GM18873 (cell line): ENCODE data around the gene DDOST.
"Not testable (repeated sequence)": the region's sequence is repeated elsewhere in the genome, so short reads cannot be mapped to it uniquely, and the experiment has no call there.

ENCODE experiments used
- ATAC-seq: cut with Tn5 transposase; IDR thresholded peaks from one replicate; pipeline ENCODE4 v1.9.1; 2021; ENCODE audit warnings: mild to moderate bottlenecking, moderate library complexity, moderate number of reproducible peaks; ENCODE audit not compliant: unreplicated experiment, low FRiP score

The DDOST gene

DNA sequence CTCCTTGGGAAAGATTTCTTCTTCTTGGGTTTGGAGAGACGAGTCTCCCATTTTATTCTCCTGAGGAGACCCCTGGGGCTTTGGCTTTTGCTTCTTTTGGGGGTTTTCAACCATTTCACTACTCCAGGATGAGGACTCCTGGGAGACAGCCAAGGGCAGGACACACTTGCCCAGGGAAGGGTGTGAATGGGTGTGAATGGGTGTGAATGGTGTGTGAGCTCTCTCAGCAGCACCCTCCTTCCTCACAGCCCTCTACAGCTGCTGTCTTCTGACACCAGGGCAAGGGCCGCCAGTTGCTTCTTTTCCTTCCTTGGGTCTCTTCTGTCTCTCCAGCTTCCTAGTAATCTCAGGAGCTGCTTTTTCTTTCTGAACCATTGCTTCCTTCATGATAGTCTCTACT lies 32.5 kb upstream of the DDOST start:
- no peak for ATAC-seq

DNA sequence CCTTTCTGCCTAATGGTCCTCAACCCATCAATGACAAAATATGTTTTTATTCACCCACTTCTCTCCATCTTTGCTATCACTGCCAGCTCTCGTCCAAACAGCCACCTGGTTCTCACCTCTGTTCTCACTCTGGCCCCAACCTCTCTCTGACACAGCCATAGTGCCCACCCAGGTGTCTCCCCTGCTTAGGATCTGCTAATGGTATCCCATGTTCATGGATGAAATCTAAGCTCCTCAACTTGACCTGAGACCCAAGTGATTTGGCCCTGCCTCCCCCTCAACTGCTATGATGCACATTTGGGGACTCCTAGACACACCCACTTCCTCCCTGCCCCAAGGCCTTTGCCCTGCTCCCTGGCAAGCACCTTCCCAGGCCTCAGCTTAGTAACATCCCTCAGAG lies 30.7 kb upstream of the DDOST start:
- ATAC-seq = no peak

DNA sequence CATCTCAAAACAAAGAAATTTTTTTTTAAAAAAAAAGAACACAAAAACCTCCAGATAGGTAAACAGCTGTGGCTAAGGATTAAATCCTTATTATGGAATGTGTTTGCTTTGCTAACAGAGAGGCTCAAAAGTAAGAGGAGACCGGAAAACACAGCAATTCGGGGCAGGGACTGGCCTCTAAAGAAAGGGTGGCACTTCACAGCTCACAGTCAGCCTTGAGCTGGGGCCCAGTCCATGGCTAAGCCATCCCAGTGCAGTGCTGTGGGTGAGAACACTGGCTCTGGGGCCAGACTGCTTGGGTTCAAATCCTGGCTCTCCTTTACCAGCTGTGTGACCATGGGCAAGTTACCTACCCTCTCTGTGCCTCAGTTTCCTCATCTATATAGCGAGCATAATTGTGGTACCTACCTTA lies 28.5 kb upstream of the DDOST start:
- ATAC-seq = no peak

DNA sequence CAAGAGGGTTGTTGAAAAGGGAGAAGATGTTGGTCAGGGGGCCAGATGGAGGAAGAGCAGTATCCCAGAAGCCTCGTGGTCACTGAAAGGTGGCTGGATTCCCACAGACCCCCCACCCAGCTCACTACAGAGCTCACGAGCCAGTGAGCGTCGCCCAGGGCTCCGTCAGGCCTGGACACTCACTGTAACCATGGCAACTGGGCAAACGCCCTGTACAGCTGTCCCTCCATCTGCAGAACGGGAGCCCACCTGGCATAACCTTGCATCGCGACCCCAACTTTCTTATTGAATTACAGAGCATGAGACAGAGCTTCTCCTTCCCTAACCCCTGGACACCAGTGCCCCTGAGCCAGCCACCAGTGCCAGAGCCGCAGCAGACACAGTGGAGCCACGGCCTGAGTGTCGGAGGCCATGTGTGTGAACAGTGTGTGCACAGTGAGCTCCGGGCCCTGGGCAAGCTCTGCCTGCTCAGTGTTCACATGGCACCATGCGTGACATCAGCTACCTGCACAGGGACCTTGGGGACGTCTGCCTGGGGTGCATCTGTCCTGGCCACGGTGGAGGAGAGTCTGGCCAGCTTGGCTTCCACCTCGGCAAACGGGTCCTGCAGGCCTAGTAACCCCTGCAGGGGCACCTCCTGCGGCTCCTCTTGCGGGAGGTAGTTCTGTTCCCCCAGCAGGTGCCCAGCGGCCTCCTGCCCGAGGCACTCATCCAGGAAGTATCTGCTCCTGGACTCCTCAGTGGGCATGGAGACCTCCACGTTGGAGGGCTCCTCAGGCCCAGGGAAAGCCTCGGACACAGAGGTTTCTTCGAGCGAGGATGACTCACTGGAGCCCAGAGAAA lies 25.9 kb upstream of the DDOST start:
- ATAC-seq = no peak

DNA sequence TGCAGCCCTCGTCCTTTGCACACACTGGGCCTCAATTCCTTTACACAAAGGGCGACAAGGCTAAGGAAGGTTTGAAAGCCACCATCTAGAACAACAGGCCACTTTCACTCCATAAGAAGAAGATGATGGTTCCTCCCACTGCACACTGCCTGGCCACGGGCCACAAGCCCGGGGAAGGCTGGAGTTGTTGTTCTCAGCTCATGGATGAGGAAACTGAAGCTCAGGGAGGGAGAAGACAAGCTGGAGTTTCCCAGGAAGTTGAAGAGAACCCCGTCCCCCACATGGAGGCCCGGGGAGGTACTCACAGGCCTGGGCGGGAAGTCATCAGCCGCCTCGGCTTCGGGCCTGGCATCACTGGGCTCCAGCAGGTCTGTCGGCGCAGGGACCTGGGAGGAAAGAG lies 24.6 kb upstream of the DDOST start:
- no peak for ATAC-seq

DNA sequence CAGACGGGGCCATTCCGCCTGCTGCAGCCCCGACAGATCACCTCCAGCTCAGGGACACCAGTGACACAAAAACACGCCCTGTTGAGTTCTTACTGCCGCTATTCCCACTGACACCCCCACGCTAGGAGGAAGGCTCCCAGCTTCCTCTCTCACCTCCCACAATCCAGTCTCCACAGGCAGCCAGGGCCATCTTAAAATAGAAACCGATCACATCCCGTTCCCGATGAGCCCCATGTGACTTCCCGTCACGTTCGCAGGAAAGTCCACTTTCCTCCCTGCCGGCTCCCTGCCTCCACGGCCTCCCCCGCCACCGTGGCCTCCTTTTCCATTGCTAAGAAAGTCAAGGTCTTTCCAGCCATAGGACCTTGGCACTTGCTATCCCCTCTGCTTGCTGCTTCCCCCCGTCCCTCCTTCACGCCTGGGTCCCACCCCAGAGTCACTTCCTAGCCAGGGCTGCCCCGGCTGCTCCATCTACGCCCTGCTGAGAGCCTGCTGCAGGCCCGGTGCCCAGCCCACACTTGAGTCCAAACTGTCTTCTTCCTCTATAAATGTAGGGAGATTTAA lies 24.0 kb upstream of the DDOST start:
- ATAC-seq = no peak

DNA sequence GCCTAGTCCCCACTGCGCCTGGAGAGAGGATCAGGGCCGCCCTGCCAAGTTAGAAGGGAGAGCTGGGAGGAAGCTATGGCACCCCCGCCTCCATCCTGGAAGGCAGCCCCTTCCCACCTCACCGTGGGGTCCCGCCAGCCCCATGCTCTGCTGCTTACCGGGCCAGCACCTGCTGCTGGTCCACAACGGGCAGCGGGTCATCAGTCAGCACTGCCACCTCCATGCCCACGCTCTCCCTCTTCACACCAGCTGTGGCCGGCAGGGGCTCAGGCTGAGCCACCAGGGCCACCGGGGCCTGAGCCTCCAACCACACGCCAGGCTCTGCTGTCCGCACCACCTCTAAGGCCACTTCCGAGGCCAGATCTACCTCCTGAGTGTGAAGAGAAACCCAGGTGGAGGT lies 23.5 kb upstream of the DDOST start:
- ATAC-seq = no peak

DNA sequence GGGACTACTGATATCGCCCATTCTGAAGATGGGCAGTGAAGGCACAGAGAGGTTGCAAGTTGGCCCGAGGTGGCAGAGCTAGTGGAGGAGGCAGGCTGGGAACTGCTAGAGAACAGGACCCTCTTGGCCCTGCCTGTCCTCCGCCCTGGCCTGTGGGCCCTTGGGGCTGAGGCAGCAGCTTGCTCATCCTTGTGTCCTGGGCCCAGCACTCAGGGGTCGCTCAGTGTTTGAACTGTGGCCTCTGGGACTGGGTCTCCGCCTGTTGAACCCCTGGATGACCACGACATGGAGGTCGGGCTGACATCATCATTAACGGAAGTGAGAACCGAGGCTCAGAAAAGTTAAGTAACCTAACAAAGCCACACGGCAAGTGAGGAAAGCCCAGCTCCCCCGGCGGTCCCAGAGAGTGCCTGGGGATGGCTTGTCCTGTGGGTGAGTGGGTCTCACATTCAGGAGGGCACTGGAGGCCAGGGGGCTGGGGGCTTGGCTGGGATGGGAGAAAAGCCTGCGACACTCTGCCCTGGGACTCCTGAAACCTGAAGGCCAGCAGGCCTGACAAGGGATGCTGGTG lies 23.0 kb upstream of the DDOST start:
- ATAC-seq = no peak

DNA sequence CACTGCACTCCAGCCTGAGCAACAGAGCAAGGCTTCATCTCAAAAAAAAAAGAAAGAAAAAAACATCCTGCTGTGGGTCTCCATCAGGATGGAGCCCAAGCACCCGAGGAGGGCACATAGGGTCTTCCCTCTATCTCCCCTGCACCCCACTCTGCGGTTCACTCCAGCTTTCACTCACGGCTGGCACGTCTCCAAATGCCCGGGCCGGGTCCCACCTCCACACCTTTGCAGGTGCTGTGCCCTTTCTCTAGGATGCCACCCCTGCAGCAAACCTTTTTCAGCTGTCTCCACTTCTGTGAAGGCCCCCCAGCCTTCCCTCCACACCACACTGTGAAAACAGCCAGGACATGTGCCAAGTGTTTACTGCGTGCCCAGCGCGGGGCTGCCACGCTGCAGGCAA lies 22.4 kb upstream of the DDOST start:
- no peak for ATAC-seq

DNA sequence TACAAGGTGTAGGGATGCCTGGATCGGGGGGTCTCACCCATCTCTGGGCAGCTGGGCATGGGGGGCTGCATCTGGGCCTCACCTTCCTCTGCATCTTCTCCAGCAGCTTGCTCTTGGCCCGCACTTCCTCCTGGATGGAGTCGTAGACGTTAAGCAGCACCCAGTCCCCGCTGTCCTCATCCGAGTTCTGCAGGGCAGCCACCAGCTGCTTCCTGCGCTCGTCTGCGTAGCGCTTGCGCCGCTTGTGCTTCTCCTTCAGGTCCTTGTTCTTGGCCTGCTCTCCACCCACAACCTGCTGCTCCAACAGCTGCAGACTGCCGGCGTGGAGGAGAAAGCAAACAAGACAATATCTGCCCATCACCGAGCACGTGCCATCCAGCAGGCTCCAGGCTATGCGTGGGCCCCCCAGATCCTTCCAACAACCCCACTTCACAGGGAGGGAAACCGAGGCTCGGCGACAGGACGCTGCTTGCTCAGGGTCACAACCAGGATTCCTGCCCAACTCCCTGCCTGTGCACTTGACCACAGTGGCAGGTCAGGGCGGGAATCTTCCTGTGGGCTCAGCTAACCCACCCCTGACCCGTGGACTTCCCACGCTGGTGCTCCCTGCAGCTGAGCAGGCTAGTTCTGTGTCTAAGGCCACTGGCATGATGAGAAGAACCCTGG lies 21.5 kb upstream of the DDOST start:
- no peak for ATAC-seq

DNA sequence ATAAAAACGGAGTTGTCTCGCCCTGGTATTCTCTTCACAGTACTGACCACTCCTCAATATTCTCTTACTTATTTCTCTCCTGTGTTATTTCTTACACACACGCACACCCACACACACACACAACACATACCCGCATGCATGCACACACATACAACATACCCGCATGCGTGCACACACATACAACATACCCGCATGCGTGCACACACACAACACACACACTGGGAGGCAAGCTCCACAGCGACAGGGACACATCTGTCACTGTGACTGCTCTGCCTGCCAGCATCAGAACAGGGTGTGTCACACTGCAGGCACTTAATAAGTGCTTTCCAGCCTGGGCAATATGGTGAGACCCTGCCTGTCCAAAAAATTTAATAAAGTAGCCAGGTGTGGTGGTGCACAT lies 20.8 kb upstream of the DDOST start:
- ATAC-seq = no peak

DNA sequence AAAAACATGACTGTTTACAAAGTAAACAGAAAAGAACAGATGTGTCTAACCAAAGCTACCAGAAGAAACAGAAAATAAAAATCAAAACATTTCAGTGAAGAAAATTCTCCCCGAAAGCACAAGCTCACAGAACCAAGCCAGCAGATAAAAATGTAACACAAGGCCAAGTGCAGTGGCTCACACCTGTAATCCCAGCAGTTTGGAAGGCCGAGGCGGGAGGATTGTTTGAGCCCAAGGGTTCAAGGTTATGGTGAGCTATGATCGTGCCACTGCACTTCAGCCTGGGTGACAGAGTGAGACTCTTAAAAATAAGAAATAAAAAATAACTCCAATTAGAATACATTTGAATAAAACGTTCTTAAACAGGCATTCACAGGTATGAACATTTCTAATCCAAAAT lies 19.1 kb upstream of the DDOST start:
- no peak for ATAC-seq

DNA sequence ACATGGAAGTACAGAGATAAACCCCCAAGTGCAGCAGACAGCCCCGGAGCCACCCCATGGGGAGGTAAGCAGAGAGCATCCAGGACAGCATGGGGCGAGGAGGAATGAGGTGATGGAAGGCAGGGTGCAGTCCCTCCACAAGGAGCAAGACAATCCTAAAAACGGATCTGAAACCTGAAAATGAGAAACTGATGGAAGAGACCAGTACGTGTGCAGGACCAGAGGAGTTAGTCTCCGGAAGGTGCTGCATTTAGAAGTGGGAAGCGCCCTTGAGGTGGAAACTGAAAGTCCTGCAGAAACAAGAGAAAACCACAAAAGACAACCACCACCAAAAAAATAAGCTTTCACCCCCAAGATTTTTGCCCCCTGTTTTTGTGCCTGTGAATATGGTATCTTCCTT lies 17.4 kb upstream of the DDOST start:
- ATAC-seq = no peak

DNA sequence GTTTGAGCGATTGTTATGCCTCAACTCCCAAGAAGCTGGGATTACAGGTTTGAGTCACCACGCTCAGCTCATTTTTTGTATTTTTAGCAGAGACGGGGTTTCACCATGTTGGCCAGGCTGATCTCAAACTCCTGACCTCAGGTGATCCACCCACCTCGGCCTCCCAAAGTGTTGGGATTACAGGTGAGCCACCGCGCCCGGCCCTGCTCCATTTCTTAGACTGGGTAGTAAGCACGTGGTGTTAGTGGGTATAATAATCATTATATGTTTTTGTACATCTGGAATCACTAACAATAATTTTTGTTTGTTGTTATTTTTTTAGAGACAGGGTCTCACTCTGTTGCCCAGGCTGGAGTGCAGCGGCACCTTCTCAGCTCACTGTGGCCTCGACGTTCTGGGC lies 12.5 kb upstream of the DDOST start:
- not testable (repeated sequence) for ATAC-seq

DNA sequence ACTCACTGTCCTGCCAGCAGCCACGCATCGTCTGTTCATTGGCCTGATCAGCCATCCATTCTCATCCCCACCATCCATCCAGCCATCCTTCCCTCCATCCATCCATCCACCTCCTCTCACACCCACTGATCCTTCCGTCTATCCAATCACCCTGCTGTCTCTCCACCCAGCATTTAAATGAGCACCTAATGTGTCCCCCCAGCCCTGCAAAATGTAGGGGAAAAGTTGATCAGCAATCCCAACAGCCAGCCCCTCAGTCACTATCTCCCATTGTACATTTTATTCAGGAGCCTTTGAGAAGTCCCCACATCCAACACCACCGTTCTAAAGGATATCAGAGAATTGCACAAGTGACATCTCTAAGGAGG lies 11.1 kb upstream of the DDOST start:
- ATAC-seq = no peak

DNA sequence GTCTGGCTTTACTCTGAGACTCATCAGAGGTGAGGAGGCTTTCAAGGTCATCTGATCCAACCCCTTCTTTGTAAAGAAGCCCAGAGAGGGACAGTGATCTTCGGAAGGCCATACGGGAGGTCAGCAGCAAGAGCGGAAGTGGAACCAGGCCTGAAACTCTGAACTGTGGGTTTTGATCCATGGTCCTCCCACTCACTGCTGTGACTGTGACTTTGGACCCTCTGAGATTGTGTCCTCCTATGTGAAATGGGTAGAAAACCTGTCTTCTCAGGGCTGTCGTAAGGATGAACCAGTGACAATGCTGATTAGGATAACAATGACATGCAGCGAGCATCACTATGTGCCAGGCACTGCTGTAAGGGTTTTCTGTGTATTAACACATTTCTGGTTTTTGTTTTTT lies 9.8 kb upstream of the DDOST start:
- no peak for ATAC-seq

DNA sequence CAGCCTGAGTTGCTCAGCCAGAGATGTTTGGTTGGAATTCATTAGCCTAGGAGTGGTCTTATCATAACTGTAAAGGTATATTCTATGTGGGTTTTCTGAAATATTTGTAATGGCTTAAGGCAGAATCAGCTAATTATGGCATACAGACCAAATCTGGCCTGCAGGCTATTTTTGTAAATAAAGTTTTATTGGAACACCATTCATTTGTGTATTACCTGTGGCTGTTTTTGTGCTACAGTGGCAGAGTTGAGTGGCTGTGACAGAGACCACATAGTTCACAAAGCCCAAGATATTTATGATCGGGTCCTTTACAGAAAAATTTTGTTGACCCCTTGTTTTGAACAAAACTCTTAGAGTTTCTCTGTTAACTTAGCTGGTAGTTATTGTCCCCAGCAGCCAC lies 7.4 kb upstream of the DDOST start:
- no peak for ATAC-seq

DNA sequence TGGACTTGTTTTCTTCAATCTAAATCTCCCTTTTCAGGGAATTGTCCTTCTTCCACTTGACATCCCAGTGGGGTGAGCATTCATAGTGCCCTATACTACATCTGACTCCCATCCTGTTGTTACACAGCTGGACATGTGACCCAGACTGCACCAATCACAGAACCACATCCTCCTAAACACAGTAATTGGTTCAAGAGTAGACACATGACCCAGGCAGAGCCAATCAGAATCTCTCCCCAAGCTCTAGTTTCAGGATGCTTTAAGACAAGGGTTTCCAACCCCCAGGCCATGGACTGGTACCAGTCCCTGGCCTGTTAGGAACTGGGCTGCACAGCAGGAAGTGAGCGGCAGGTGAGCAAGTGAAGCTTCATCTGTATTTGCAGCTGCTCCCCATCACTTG lies 5.6 kb upstream of the DDOST start:
- no peak for ATAC-seq

DNA sequence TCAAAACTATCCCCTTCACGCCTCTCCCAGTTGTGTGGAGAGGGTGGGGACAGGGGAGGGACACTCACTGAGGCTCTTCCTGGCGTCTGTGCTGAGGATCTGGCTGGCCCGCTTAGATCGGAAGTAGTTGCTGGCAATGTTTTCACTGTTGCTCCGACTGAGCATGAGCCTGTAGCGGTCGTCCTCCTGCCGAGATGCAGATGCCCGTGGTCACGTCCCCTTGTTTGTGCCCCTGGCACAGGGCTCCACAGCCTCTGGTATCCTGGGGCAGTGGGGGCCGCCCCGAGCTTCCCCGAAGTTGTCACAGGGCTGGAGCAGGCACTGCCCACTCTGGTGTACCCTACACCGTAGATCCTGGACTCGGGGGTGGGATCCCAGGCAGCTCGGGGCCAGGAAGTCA lies 5.0 kb upstream of the DDOST start:
- no peak for ATAC-seq

DNA sequence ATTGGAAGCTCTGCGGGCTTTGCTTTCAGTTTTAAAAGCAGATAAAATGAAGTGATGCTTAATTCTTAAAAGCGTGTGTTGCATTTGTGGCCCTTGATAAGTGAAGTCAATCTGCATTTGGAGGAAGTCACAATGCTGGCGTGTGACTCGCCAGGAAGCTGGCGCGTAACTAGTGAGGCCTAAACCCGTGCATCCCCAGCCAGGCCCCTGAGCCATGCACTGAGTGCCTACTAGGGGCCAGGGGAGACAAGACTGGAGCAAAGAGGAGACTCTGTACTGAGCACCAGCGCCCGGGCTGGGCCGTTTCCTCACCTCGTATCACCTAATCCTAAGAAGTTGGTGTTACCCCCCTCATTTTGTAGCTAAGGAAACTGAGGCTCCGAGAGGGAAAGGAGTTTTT lies 4.6 kb upstream of the DDOST start:
- ATAC-seq = no peak

DNA sequence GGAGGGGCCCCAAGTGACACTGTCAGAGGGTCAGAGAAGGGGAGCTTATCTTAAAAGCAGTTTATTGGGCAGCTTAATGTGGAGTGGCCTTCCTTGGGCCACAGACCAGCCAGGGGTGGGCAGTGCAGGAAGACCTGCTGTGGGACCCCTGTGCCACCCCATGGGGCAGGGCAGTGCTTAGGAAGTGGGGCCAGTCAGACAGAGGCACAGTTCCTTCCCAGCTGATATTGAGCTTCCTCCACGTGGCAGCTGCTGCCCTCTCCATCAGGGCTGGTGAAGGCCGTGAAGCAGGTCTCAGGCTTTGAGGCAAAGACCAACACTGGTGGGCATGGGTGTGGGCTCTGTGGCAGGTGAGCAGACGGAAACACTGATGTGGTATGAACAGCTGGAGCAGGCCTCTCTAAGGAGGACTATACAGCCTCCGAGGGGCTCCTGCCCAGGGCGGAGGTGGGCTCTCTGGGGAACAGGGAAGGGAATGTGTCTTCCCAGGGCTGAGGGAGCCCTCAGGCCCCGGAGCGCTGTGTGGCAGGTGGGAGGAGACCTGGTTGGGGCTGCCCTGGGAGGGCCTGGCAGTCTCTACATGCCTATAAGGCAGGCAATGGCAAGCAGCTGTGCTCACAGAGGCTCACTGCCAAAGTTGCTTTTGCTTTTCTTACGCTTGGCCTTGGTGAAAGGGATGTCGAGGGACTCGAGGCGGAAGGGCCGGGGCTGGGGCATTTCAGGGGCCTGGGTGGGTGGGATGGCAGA lies 3.0 kb upstream of the DDOST start:
- ATAC-seq = no peak
